ENCODE data around the gene NAA25.

GRCh38 chr12:112153181-112153892 is 44.8 kb upstream of the NAA25 start:
- TF ChIP-seq ATF3 (IDR thresholded peaks at IDR 0.05) (no peak), NR2F2 (IDR thresholded peaks at IDR 0.05) (no peak), EGR1 (IDR thresholded peaks at IDR 0.05; ENCODE audit: low read depth in 2 of 2) (no peak), REST (IDR thresholded peaks at IDR 0.05) (no peak), CTCF (IDR thresholded peaks at IDR 0.05; ENCODE audit: low read depth, low read length, missing input control) (no peak), TAF1 (conservative IDR thresholded peaks at IDR 0.05) (no peak), ZBTB33 (IDR thresholded peaks at IDR 0.05) (no peak)

Data from liver (tissue), 3 donors.